ENCODE results near the gene TMEM270.

The TMEM270 gene

DNA sequence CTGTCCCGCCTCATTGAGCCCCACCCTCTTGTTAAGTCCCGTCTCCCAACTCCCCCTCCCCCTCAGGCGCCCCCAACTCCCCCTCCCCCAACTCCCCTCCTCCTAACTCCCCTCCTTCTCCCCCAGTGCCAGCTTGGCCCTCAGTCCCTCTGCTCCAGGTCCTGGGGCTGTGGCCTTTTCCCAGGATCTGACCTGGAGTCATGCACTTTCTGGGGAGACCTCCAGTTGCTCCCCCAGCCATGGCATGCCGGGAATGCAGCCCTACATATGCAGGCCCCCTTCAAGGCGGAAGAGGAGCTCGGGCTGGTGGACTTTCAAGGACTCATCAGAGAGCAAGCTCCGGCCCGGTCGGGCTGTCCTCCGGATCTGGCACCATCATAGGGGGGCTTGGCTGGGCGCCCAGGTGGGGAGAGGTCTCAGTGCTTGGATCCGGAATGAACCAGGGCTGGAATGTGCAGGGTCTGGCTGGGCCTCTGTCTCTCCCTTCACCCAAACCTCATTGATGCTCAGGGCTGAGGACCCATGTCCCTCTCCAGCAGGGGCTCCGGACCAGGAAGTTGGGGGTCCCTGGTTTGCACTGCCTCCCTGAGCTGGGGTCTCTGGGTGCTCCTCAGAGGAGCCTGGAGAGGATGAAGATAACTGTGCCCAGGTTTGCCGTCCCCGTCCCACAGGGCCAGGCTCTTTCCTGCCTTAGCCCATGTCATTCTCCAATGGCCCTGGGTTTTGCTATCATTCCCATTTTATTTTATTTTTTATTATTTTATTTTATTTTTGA, 41.1 kb downstream of the TMEM270 start:
- TF ChIP-seq, protein P1, sequence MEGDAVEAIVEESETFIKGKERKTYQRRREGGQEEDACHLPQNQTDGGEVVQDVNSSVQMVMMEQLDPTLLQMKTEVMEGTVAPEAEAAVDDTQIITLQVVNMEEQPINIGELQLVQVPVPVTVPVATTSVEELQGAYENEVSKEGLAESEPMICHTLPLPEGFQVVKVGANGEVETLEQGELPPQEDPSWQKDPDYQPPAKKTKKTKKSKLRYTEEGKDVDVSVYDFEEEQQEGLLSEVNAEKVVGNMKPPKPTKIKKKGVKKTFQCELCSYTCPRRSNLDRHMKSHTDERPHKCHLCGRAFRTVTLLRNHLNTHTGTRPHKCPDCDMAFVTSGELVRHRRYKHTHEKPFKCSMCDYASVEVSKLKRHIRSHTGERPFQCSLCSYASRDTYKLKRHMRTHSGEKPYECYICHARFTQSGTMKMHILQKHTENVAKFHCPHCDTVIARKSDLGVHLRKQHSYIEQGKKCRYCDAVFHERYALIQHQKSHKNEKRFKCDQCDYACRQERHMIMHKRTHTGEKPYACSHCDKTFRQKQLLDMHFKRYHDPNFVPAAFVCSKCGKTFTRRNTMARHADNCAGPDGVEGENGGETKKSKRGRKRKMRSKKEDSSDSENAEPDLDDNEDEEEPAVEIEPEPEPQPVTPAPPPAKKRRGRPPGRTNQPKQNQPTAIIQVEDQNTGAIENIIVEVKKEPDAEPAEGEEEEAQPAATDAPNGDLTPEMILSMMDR (IDR thresholded peaks at IDR 0.05; ENCODE audit: low read depth, low read length, missing control alignments), result no peak
- DNase-seq (ENCODE audit: extremely low read depth, low read depth), result no peak
- no peak overlapping the region for H3K4me3 ChIP-seq (replicated peaks; ENCODE audit: low read depth, low read length)

DNA sequence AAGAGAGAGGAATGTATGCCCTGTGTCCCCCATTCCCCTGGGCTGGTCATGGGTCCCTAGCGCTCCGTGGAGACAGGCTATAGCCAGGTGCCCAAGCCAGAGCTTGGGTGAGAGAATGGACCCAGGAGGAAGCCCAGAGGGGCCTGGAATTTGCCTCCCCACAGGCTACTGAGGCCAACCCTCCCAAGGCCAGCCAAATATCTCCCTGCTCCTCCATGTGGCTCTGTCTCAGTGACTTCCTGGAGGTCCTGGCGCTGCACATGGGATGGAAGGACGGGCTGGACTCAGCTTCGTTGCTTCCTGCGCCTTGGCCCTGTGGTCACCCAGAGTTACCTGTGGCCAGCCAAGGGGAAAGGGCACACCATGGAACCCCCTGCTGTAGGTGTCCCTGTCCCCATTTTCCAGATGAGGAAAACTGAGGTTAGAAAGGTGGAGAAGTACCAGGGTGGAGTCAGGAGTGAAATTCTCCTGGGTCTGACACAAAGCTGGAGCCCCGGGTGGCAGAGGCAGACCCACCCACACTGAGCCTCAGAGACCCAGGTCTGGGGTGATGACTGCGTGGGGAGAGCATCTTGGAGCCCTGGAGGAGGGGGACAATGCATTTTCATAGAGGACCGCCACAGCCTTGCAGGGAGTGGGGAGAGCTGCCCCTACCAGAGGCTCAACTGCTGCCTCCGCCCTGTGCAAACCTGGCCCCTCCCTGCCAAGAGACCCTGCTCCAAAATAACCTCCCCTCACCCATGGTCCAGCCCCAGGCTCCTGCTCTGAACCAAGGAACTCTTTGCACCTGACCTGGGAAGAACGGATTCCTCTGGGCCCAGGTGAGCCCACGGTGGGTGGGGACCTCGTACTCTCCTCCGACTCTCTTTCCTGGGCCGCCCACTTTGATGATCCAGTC, 42.6 kb downstream of the TMEM270 start:
- no peak for DNase-seq (ENCODE audit: extremely low read depth, low read depth)

GRCh38 chr7:73904219-73905137, 43.5 kb downstream of the TMEM270 start:
- TF ChIP-seq, protein P1 (IDR thresholded peaks at IDR 0.05; ENCODE audit: low read depth, low read length, missing control alignments), result no peak
- H3K4me3 ChIP-seq (replicated peaks; ENCODE audit: low read depth, low read length), result no peak overlapping the region
- DNase-seq (ENCODE audit: extremely low read depth, low read depth), result no peak

More for the DNA sequence above, 42.6 kb downstream of the TMEM270 start:
- H3K4me3 ChIP-seq (replicated peaks; ENCODE audit: low read depth, low read length), result no peak overlapping the region
- TF ChIP-seq, protein P1 (IDR thresholded peaks at IDR 0.05; ENCODE audit: low read depth, low read length, missing control alignments), result no peak

GRCh38 chr7:73905360-73905759, 44.4 kb downstream of the TMEM270 start:
- DNase-seq (ENCODE audit: extremely low read depth, low read depth), result no peak
- TF ChIP-seq, protein P1 (IDR thresholded peaks at IDR 0.05; ENCODE audit: low read depth, low read length, missing control alignments), result no peak
- H3K4me3 ChIP-seq (replicated peaks; ENCODE audit: low read depth, low read length), result no peak overlapping the region

DNA sequence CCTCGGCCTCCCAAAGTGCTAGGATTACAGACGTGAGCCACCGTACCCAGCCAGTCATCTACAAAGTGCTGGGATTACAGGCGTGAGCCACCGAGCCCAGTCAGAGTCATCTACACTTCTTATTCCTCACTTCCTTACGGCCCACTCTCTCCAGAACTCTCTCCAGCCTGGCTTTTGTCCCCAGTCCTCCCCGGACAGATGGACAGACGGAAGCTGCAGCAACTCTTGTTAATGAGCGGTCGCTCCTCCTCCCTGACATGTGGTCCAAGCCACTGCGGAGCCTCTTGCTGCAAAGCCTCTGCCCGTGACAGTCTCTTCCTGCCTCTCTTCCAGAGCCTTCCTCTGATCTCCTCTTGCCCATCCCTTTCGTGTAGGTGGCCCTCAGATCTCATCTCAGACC, 45.9 kb downstream of the TMEM270 start:
- DNase-seq (ENCODE audit: extremely low read depth, low read depth), result no peak
- H3K4me3 ChIP-seq (replicated peaks; ENCODE audit: low read depth, low read length), result no peak overlapping the region
- TF ChIP-seq, protein P1 (IDR thresholded peaks at IDR 0.05; ENCODE audit: low read depth, low read length, missing control alignments), result no peak

DNA sequence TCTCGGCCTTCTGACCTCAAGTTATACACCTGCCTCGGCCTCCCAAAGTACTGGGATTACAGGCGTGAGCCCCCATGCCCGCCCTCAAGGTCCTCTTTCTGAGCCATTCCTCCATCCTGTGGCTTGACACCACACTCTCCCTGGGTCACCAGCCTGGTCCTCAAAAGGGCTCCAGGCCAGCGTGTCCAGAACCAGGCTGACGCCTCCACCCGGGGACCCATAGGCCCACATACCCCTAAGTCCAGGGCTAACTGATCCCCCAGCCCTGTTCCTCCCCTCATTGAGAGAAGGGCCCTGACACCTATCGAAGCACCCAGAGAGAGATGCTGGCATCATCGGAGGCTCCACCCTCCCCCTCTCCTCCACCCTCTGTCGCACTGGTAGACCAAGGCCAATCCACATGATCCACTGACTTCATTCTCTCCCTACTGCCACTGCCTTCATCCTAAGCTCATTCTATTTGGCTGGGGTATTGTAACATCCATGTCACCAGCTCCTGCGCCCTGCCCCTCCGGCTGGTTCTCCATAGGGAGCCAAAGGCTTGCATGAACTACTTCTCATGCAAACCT, 46.7 kb downstream of the TMEM270 start:
- TF ChIP-seq, protein P1 (IDR thresholded peaks at IDR 0.05; ENCODE audit: low read depth, low read length, missing control alignments), result no peak
- DNase-seq (ENCODE audit: extremely low read depth, low read depth), result no peak
- no peak overlapping the region for H3K4me3 ChIP-seq (replicated peaks; ENCODE audit: low read depth, low read length)
